Natural killer cell (primary cell): ENCODE measurements around the gene MALL. TPM values are rescaled to one million over a fixed set of nuclear protein-coding genes. Genes with fewer than 3 reads are reported as not detected.

ENCODE experiments used
- ATAC-seq, 3 donors: fragments of 150-1000 bp in 2 of 3; fragments of 200-7000 bp in 1 of 3; cut with Tn5 transposase; 1 replicate in 1 of 3; 2 replicates in 2 of 3; pipeline ENCODE4 v1.10.0; 2021; ENCODE audit warnings: mild to moderate bottlenecking in 2 of 3, moderate library complexity in 2 of 3
- DNase-seq, 2 donors: peaks; one replicate each; pipeline versions ENCODE4 v3.0.0 to v3.0.0-alpha.2; 2013 to 2021; ENCODE audit warnings: mixed read lengths in 1 of 2
- H3K27ac ChIP-seq: one replicate; pipeline ENCODE4 v1.5.1; 2013; ENCODE audit warnings: mild to moderate bottlenecking, low read length
- H3K27me3 ChIP-seq: one replicate; pipeline ENCODE4 v1.6.1; 2013; ENCODE audit warnings: low read length; ENCODE audit not compliant: control insufficient read depth, insufficient read depth
- H3K36me3 ChIP-seq: one replicate; pipeline ENCODE4 v1.6.1; 2013; ENCODE audit warnings: low read length; ENCODE audit not compliant: control insufficient read depth, insufficient read depth
- H3K4me1 ChIP-seq: one replicate; pipeline ENCODE4 v1.6.1; 2013; ENCODE audit warnings: low read length; ENCODE audit not compliant: control insufficient read depth, insufficient read depth
- H3K4me3 ChIP-seq: one replicate; pipeline ENCODE4 v1.5.1; 2013; ENCODE audit warnings: low read length
- H3K9me3 ChIP-seq: one replicate; pipeline ENCODE4 v1.6.1; 2013; ENCODE audit warnings: low read length; ENCODE audit not compliant: control insufficient read depth, insufficient read depth
- H3K27ac Mint-ChIP-seq, 2 donors: one replicate each; pipeline ENCODE4 v1.8.0; 2022; ENCODE audit warnings: mild to moderate bottlenecking in 2 of 2, mixed read lengths in 2 of 2, moderate library complexity in 1 of 2
- H3K27me3 Mint-ChIP-seq, 2 donors: one replicate each; pipeline ENCODE4 v1.8.0; 2022; ENCODE audit warnings: low read depth in 2 of 2, mixed read lengths in 2 of 2
- H3K36me3 Mint-ChIP-seq: one replicate; pipeline ENCODE4 v1.8.0; 2022; ENCODE audit warnings: mixed read lengths
- H3K4me1 Mint-ChIP-seq, 2 donors: one replicate each; pipeline ENCODE4 v1.8.0; 2022; ENCODE audit warnings: mixed read lengths in 2 of 2
- H3K4me3 Mint-ChIP-seq: one replicate; pipeline ENCODE4 v1.8.0; 2022; ENCODE audit warnings: mild to moderate bottlenecking, moderate library complexity, mixed read lengths
- H3K9me3 Mint-ChIP-seq, 2 donors: one replicate each; pipeline ENCODE4 v1.8.0; 2022; ENCODE audit warnings: mixed read lengths in 2 of 2
- WGBS: methylation state at CpG from one replicate; pipeline ENCODE4 v1.1.7; 2013; ENCODE audit warnings: missing lambda C conversion rate; ENCODE audit not compliant: insufficient coverage; 5-methylcytosine and 5-hydroxymethylcytosine counted together
- intact Hi-C: fragments of 100-400 bp; cut with micrococcal nuclease; formaldehyde crosslinking; loops from one replicate; pipeline ENCODE4 v1.14.2; 2022
- total RNA-seq, 4 donors: library from RNA; stranded (reverse); fragments of 120-200 nt in 1 of 4; gene quantifications; one replicate each; pipeline versions ENCODE4 v1.2.3 to v1.2.4, GENCODE V29; 2013 to 2022
- TF ChIP-seq, protein P1 (sequence below): fragments of 200-600 bp; IDR thresholded peaks from one replicate; pipeline ENCODE4 v1.8.0; 2022; ENCODE audit warnings: antibody characterized with exemption

The MALL gene
- total RNA-seq, 3 donors from 2014 or later (not counting 1 experiment from before 2014, with no cell fraction given), result not detected

- WGBS, result 94% methylated on average over 9 of the region's 10 CpGs
- intact Hi-C loops, result no loop called here
- no peak overlapping the region for H3K27ac ChIP-seq
Measured at GRCh38 chr2:110099471-110100225, 16.0 kb downstream of the MALL start.

DNA sequence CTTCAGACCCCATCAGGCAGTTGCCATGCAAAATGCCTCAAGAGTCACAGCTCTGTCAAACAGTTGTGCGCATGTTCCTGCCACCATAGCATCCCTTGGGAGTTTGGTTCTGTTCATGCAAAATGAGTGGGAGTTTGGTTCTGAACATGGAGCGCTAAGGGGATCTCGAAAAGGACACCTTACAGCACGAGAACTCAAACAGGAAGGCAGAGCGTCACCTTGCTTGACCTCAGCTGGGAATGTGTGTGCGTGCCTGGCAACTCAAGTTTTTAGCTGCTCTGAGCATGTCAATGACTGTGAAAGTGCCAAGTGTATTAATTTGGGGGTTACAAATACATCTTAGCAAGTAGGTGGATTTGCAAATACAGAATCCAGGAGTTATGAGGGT lies 16.6 kb downstream of the MALL start:
- Mint-ChIP-seq H3K4me1 (peaks cover 0 to 7% of the 10 kb centered on the region in 2 donors), H3K4me3 (no peak overlapping the region), H3K9me3 (no peaks in the 10 kb centered on the region), H3K36me3 (no peaks in the 10 kb centered on the region), H3K27me3 (peaks cover 0 to 6% of the 10 kb centered on the region in 2 donors), H3K27ac (no peak overlapping the region)
- Histone ChIP-seq H3K27ac (no peak overlapping the region), H3K27me3 (no peaks in the 10 kb centered on the region), H3K9me3 (no peaks in the 10 kb centered on the region), H3K36me3 (no peaks in the 10 kb centered on the region), H3K4me3 (no peak overlapping the region), H3K4me1 (no peaks in the 10 kb centered on the region)
- DNase-seq, result no peak
- TF ChIP-seq, protein P1, sequence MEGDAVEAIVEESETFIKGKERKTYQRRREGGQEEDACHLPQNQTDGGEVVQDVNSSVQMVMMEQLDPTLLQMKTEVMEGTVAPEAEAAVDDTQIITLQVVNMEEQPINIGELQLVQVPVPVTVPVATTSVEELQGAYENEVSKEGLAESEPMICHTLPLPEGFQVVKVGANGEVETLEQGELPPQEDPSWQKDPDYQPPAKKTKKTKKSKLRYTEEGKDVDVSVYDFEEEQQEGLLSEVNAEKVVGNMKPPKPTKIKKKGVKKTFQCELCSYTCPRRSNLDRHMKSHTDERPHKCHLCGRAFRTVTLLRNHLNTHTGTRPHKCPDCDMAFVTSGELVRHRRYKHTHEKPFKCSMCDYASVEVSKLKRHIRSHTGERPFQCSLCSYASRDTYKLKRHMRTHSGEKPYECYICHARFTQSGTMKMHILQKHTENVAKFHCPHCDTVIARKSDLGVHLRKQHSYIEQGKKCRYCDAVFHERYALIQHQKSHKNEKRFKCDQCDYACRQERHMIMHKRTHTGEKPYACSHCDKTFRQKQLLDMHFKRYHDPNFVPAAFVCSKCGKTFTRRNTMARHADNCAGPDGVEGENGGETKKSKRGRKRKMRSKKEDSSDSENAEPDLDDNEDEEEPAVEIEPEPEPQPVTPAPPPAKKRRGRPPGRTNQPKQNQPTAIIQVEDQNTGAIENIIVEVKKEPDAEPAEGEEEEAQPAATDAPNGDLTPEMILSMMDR, result no peak
- 94% methylated on average over 6 of the region's 6 CpGs for WGBS
- no peak for ATAC-seq
- intact Hi-C loops, result no loop called here

More at GRCh38 chr2:110099471-110100225, 16.0 kb downstream of the MALL start:
- Mint-ChIP-seq H3K9me3 (no peaks in the 10 kb centered on the region), H3K4me1 (peaks cover 0 to 7% of the 10 kb centered on the region in 2 donors), H3K4me3 (no peak overlapping the region), H3K36me3 (no peaks in the 10 kb centered on the region), H3K27ac (no peak overlapping the region), H3K27me3 (peaks cover 5 to 6% of the 10 kb centered on the region in 2 donors)
- TF ChIP-seq, protein P1, result no peak
- Histone ChIP-seq H3K9me3 (no peaks in the 10 kb centered on the region), H3K4me1 (no peaks in the 10 kb centered on the region), H3K4me3 (no peak overlapping the region), H3K27me3 (no peaks in the 10 kb centered on the region), H3K36me3 (no peaks in the 10 kb centered on the region)
- DNase-seq, result no peak
- no peak for ATAC-seq

DNA sequence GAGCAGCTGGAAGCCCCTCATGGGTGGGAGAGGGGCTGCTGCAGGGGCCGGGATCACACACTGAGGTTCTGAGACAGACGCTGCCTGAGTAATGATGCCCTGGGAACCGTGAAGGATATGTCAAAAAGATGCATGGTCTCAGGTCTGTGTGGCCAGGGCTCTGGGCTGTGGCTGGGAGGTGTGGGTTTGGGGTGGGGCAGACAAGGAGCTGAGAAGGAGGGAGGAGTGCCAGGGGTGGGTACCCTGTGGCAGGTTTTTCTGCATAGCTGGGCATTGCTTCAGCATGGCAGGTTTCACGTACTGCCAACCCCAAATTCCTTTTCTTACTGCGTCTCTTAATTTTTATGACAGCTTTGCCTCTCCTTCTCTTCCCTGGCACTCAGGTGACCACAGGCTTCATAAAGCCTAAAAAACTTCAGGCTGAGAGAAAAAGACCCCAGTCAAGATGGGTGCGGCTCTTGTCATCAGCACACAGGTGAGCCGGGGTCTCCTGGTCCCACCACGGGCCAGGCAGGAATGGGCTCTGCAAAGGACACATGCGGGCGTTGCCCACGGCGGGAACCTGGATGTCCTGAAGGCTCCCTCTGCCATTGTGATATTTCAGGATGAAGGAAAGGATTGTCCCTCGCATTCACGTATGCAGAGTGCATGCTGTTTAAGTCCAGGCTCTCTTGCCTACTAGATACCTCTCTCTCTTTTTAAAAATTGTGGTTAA lies 18.0 kb downstream of the MALL start:
- no peaks in the 10 kb centered on the region for H3K36me3 Mint-ChIP-seq
- 77% methylated on average over 12 of the region's 14 CpGs for WGBS
- DNase-seq, result no peak
- intact Hi-C loops, result no loop called here
- no peaks in the 10 kb centered on the region for H3K9me3 Mint-ChIP-seq
- H3K4me1 Mint-ChIP-seq, result peaks cover 0 to 7% of the 10 kb centered on the region in 2 donors
- H3K4me3 Mint-ChIP-seq, result no peak overlapping the region
- H3K27ac Mint-ChIP-seq, result no peak overlapping the region
- H3K4me1 ChIP-seq, result no peaks in the 10 kb centered on the region
- no peak overlapping the region for H3K4me3 ChIP-seq
- H3K27me3 Mint-ChIP-seq, result peaks cover 0 to 6% of the 10 kb centered on the region in 2 donors
- ATAC-seq, result no peak
- H3K27me3 ChIP-seq, result no peaks in the 10 kb centered on the region
- H3K9me3 ChIP-seq, result no peaks in the 10 kb centered on the region
- no peaks in the 10 kb centered on the region for H3K36me3 ChIP-seq
- TF ChIP-seq, protein P1, result no peak
- no peak overlapping the region for H3K27ac ChIP-seq
